HG03139 (cell line): ENCODE measurements around the gene HDAC6.
"Not testable (repeated sequence)": the region's sequence is repeated elsewhere in the genome, so short reads cannot be mapped to it uniquely, and the experiment has no call there.

Experiments
- ATAC-seq: cut with Tn5 transposase; IDR thresholded peaks from one replicate; pipeline ENCODE4 v1.9.1; 2021; ENCODE audit not compliant: unreplicated experiment

HDAC6 gene

DNA sequence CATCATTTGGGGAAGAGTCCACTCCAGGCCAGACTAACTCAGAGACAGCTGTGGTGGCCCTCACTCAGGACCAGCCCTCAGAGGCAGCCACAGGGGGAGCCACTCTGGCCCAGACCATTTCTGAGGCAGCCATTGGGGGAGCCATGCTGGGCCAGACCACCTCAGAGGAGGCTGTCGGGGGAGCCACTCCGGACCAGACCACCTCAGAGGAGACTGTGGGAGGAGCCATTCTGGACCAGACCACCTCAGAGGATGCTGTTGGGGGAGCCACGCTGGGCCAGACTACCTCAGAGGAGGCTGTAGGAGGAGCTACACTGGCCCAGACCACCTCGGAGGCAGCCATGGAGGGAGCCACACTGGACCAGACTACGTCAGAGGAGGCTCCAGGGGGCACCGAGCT is 21.2 kb downstream of the HDAC6 start:
- no peak for ATAC-seq

- no peak for ATAC-seq
These were observed 22.2 kb downstream of the HDAC6 start for GRCh38 chrX:48824066-48824465.

- no peak for ATAC-seq
These were observed 24.4 kb downstream of the HDAC6 start, which contains the start of gene ERAS for GRCh38 chrX:48826135-48826875. TSS of gene ERAS (plus strand) at chrX:48826513. CDS start at chrX:48829124, 2,611 bp downstream.

GRCh38 chrX:48826876-48827653 is 25.2 kb downstream of the HDAC6 start:
- ATAC-seq, result no peak

- ATAC-seq, result no peak
These were observed 25.7 kb downstream of the HDAC6 start for GRCh38 chrX:48827654-48827968.

- no peak for ATAC-seq
These were observed 27.3 kb downstream of the HDAC6 start for GRCh38 chrX:48829016-48829735.

GRCh38 chrX:48831136-48831908 is 29.5 kb downstream of the HDAC6 start:
- ATAC-seq, result no peak

- no peak for ATAC-seq
These were observed 30.0 kb downstream of the HDAC6 start for GRCh38 chrX:48831909-48832291.

DNA sequence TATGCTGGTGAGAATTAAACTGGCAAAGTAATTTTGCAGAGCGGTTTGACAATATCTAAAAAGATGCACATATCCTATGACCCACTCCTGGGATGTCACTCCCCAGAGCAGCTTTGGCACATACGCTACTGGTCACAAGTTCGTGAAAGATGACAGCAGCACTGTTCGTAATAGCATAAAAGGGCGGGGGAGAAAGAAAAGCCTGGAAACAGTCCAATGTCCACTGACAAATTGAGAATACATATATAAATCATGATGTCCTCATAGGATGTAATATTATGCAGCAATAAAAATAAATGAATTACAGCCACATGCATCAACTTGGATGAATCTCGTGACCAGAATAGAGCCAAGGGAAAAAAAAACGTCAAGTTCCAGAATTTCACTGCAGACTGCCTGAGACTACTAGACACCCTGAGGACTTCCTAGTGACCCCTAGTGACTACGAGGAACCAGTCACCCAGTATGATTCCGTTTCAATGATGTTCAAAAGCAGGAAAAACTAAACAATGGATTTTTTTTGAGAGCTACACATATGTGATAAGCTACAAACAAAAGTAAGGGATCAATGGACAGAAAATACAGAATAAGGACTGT is 31.8 kb downstream of the HDAC6 start:
- no peak for ATAC-seq

- no peak for ATAC-seq
These were observed 32.5 kb downstream of the HDAC6 start for GRCh38 chrX:48834383-48834709.

DNA sequence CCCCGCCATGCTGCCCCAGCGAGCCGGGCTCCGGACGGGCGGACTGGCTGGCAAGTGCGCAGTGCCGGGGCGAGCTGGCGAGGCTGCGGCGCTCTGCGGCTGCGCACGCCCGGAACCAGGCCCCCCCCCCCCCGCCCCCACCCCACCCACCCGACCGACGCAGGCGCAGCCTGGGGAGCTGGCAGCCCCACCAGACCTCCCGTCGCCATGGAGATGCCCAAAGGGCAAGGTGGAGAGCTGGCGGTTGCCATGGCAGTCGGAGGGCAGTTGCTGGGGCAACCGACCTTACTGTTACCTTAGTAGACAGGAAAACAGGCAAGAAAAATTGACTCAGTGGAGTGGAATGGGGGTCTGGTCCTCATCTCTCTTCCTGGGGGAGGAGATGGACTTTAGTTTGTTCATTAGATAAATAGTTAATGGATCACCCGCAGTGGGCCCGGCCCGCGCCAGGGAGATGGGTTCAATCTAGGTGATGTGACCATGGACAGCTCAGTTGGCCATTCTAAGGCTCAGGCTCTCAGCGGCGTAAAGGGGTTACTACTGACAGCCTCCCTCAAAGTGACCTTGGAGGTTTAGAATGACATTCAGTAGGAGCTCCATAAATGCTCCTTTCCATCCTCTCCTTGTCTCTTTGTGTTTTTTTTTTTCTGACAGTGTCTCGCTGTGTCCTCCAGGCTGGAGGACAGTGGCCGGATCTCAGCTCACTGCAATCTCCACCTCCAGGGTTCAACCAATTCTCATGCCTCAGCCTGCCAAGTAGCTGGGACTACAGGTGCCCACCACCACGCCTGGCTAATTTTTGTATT is 33.9 kb downstream of the HDAC6 start, which contains the start of gene PCSK1N:
PCSK1N (minus strand) TSS at position 87 of the 806 bp plus-strand sequence; CDS start at position 9, 78 bp downstream.
- ATAC-seq, result no peak

GRCh38 chrX:48839686-48840085 is 37.8 kb downstream of the HDAC6 start:
- no peak for ATAC-seq

- no peak for ATAC-seq
These were observed 47.0 kb downstream of the HDAC6 start for GRCh38 chrX:48848847-48849246.

GRCh38 chrX:48852857-48853256 is 51.0 kb downstream of the HDAC6 start:
- no peak for ATAC-seq

DNA sequence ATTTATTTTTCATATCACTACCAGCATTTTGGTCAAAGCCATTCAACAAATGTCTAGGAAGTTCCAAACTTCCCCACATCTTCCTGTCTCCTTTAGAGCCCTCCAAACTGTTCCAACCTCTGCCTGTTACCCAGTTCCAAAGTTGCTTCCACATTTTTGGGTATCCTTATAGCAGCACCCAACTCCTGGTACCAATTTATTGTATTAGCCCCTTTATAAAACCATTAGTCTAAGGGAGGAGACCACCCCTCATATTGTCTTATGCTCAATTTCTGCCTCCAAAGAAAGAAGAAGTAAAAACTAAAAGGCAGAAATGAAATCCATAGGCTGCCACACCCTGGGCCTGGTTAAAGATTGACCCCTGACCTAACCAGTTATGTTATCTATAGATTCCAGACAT is 51.6 kb downstream of the HDAC6 start:
- ATAC-seq, result not testable (repeated sequence)

DNA sequence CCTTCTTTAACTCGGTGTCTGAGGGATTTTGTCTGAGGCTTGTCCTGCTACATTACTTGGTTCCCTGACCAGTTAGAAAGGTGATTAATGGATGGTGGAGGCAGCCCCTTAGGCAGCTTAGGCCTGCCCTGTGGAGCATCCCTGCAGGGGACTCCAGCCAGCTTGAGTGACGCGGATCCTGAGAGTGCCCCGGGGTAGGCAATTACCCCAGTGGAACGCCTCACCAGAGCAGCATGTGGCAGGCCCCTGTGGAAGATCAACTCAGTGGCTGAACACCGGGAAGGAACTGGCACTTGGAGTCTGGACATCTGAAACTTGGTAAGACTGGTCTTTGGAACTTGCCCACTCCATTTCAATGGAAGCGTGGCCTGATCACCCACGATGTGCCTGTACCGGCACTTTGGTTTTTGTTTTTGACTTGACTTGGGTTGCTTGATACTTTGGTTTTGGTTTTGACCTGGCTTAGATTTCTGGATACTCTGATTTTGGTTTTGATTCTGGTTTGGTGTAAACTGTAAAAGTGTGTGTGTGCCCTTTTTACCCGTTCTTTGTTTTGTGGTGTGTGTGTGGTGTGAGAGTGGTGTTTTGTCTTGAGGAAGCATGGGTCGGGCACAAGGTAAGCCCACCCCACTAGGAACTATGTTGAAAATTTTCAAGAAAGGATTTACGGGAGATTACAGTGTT is 52.4 kb downstream of the HDAC6 start:
- not testable (repeated sequence) for ATAC-seq

DNA sequence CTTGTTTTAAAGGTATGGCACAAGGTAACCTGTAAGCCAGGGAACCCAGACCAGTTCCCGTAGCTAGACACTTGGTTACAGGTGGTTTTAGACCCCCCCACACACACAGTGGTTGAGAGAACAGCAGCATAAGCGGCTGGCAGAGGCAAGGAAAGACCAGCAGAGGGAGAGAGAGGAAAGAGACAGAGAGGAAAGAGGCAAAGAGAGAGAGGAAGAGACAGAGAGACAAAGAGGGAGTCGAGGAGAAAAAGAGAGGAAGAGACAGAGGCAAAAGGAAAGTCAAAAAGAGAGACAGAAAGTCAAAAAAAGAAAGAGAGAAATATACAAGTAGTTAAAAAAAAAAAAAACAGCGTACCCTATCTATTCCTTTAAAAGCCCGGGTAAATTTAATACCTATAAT is 53.0 kb downstream of the HDAC6 start:
- no peak for ATAC-seq

DNA sequence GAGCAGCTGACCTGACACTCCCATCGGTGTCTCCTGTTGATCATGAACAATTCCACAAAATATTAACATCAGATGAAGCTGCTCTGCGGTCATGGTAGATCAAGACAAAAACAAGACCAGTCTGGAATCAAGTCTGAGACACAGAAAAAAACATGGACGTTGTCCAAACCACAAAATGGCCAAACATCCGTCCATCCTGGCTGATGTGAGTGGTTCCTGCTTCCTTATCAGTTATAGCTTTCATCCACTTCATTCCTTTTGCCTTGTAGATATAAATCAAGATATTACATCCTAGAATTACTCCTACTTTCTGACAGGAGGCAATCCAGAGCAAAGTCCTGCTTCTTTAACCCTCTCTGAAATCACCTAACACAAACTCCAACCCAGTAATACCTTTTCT is 62.3 kb downstream of the HDAC6 start:
- ATAC-seq, result no peak

GRCh38 chrX:48872017-48872416 is 70.2 kb downstream of the HDAC6 start:
- ATAC-seq, result not testable (repeated sequence)
